Gastrocnemius medialis (tissue), 4 donors: Measurements from ENCODE around the gene SMIM11.

Experiments
- POLR2A ChIP-seq, 2 donors: fragments of 450-650 bp; IDR thresholded peaks; one replicate each; pipeline ENCODE4 v1.6.1; 2017; ENCODE audit warnings: antibody characterized with exemption in 2 of 2, mild to moderate bottlenecking in 2 of 2, moderate library complexity in 2 of 2
- TF ChIP-seq, protein P1 (sequence below), 5 experiments: fragments of 450-650 bp in 3 of 5; fragments of 200-600 bp in 2 of 5; sonication (generic) in 2 of 5; IDR thresholded peaks in 4 of 5; conservative IDR thresholded peaks in 1 of 5; 1 replicate in 4 of 5; 2 replicates in 1 of 5; pipeline ENCODE4 v1.5.1; 2016 to 2019; ENCODE audit warnings: antibody characterized with exemption in 5 of 5, mild to moderate bottlenecking in 3 of 5, moderate library complexity in 3 of 5

DNA sequence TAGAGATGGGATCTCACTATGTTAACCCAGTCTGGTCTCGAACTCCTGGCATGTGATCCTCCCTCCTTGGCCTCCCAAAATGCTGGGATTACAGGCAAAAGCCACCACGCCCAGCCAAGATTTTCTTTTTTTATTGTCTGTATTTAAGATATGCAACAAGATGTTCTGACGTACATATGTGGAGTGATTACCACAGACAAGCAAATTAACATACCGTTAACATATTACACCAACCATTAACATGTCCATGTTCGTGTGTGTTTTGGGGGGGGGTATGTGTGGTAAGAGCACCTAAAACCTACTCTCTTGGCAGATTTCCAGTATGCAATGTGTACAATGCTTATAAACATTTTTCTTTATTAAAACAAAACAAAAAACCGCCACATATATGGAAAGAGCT lies 22.1 kb upstream of the SMIM11 start:
- TF ChIP-seq, protein P1, sequence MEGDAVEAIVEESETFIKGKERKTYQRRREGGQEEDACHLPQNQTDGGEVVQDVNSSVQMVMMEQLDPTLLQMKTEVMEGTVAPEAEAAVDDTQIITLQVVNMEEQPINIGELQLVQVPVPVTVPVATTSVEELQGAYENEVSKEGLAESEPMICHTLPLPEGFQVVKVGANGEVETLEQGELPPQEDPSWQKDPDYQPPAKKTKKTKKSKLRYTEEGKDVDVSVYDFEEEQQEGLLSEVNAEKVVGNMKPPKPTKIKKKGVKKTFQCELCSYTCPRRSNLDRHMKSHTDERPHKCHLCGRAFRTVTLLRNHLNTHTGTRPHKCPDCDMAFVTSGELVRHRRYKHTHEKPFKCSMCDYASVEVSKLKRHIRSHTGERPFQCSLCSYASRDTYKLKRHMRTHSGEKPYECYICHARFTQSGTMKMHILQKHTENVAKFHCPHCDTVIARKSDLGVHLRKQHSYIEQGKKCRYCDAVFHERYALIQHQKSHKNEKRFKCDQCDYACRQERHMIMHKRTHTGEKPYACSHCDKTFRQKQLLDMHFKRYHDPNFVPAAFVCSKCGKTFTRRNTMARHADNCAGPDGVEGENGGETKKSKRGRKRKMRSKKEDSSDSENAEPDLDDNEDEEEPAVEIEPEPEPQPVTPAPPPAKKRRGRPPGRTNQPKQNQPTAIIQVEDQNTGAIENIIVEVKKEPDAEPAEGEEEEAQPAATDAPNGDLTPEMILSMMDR (IDR thresholded peaks at IDR 0.05 in 4 of 5, conservative IDR thresholded peaks at IDR 0.05 in 1 of 5): no peak
- no peak for TF ChIP-seq POLR2A (IDR thresholded peaks at IDR 0.05)
